C4-2B (cell line): ENCODE measurements around the gene PIAS2.

Experiments used
- CTCF ChIP-seq: fragments of 450-650 bp; conservative IDR thresholded peaks from 2 replicates; pipeline ENCODE4 v1.5.1; 2017; ENCODE audit warnings: mild to moderate bottlenecking
- ZFX ChIP-seq: fragments of 450-650 bp; IDR thresholded peaks from 2 replicates; pipeline ENCODE4 v1.6.1; 2017

GRCh38 chr18:46915800-46916550 is 1.3 kb downstream of the PIAS2 start:
- TF ChIP-seq CTCF (no peak), ZFX (no peak)
